Stomach (tissue), 9 donors: ENCODE data around the gene TUBA1B. TPM values are rescaled to one million over a fixed set of nuclear protein-coding genes. Genes with fewer than 3 reads are reported as not detected.
A peak's percentile ranks its signal among the peaks of the same experiment; 100 is the strongest.

Source experiments
- DNase-seq, 2 donors: peaks; one replicate each; pipeline versions ENCODE4 v3.0.0 to v3.0.0-alpha.2; 2013 to 2019
- H3K27ac ChIP-seq, 5 donors: fragments of 200-600 bp in 4 of 5; sonication (generic) in 4 of 5; one replicate each; pipeline ENCODE4 v1.5.1; 2013 to 2019; ENCODE audit warnings: mild to moderate bottlenecking in 1 of 5, moderate library complexity in 1 of 5
- H3K27me3 ChIP-seq, 3 donors: fragments of 200-600 bp; sonication (generic); one replicate each; pipeline ENCODE4 v1.5.1; 2017 to 2019; ENCODE audit warnings: mixed run types in 1 of 3
- H3K36me3 ChIP-seq, 4 donors: fragments of 200-600 bp; sonication (generic); 1 replicate in 3 of 4; 2 replicates in 1 of 4; pipeline ENCODE4 v1.5.1; 2016 to 2019
- H3K4me1 ChIP-seq, 4 donors: fragments of 200-600 bp; sonication (generic); one replicate each; pipeline ENCODE4 v1.5.1; 2016 to 2019
- H3K4me3 ChIP-seq, 4 donors: fragments of 200-600 bp; sonication (generic) in 3 of 4; one replicate each; pipeline ENCODE4 v1.5.1; 2016 to 2019; ENCODE audit warnings: mild to moderate bottlenecking in 1 of 4
- H3K9me3 ChIP-seq, 4 donors: fragments of 200-600 bp; sonication (generic); one replicate each; pipeline ENCODE4 v1.5.1; 2016 to 2019
- CTCF ChIP-seq, 7 experiments: fragments of 450-650 bp in 4 of 7; fragments of 200-600 bp in 3 of 7; sonication (generic) in 3 of 7; IDR thresholded peaks; one replicate each; pipeline ENCODE4 v1.5.1; 2016 to 2019; ENCODE audit warnings: antibody characterized with exemption in 7 of 7, control low read depth in 2 of 7, mild to moderate bottlenecking in 1 of 7
- EP300 ChIP-seq: sonication (generic); formaldehyde crosslinking; IDR thresholded peaks from one replicate; pipeline ENCODE4 v1.6.1; 2017; ENCODE audit warnings: antibody characterized with exemption
- POLR2A ChIP-seq, 4 donors: fragments of 450-650 bp; IDR thresholded peaks; one replicate each; pipeline ENCODE4 v1.6.1; 2016; ENCODE audit warnings: antibody characterized with exemption in 4 of 4, control low read depth in 2 of 4, mild to moderate bottlenecking in 1 of 4, moderate library complexity in 1 of 4
- POLR2AphosphoS5 ChIP-seq, 3 donors: sonication (generic); formaldehyde crosslinking; IDR thresholded peaks; one replicate each; pipeline ENCODE4 v1.6.1; 2016; ENCODE audit warnings: antibody characterized with exemption in 3 of 3
- WGBS, 5 donors: extraction: QIAGEN DNeasy Blood & Tissue Kit in 3 of 5; methylation state at CpG; one replicate each; pipeline versions ENCODE4 v1.1.5 to v1.1.7; 2013 to 2018; 5-methylcytosine and 5-hydroxymethylcytosine counted together
- intact Hi-C: fragments of 100-400 bp; cut with DNase I; formaldehyde crosslinking; loops from one replicate; pipeline ENCODE4 v1.15.1; 2023; ENCODE audit warnings: low total_unique reads
- polyA plus RNA-seq, 3 donors: library from polyadenylated mRNA; stranded (reverse); fragments of 200-250 nt; gene quantifications; one replicate each; pipeline ENCODE4 v1.2.3, GENCODE V29; 2013
- total RNA-seq, 5 donors: library from RNA; depleted of rRNA; stranded (reverse); fragments of >200 nt; gene quantifications; one replicate each; pipeline versions ENCODE4 v1.1.0 to v1.2.3, GENCODE V29; 2014 to 2016
- donor health status: healthy with polysubstance abuse.
- donor health status: Bipolar disorder and iron deficiency.
- donor health status: healthy.

TUBA1B gene
- total and polyA plus RNA-seq, 8 donors = 205 to 710 (median 390) TPM

- H3K27ac ChIP-seq = peak overlapping the region in 1 of 5 donors; percentile 21
- peak in 1 of 2 donors; percentile 66 for DNase-seq
Measured at GRCh38 chr12:49092086-49092815, 38.9 kb downstream of the TUBA1B start.

GRCh38 chr12:49091836-49092085 is 39.4 kb downstream of the TUBA1B start:
- peak overlapping the region in 3 of 4 donors; percentile 18 to 33 (median 23) for H3K4me3 ChIP-seq
- H3K27ac ChIP-seq = peak overlapping the region in 1 of 5 donors; percentile 21
- H3K36me3 ChIP-seq = peaks cover 0 to 4% (median 3%) of the 10 kb centered on the region in 4 donors
- WGBS, 5 donors = 1 to 6% (median 4%) methylated on average over 14 of the region's 14 CpGs
- DNase-seq = no peak
- no peaks in the 10 kb centered on the region for H3K9me3 ChIP-seq
- intact Hi-C loops = no loop called here
- peaks cover 30 to 70% (median 61%) of the 10 kb centered on the region in 3 donors for H3K27me3 ChIP-seq
- H3K4me1 ChIP-seq = peaks cover 43 to 73% (median 64%) of the 10 kb centered on the region in 4 donors
- TF ChIP-seq EP300 (no peak), POLR2AphosphoS5 (IDR thresholded peaks at IDR 0.05) (no peak), POLR2A (IDR thresholded peaks at IDR 0.05) (no peak)

More at GRCh38 chr12:49092086-49092815, 38.9 kb downstream of the TUBA1B start:
- no peak for TF ChIP-seq POLR2A (IDR thresholded peaks at IDR 0.05)
- TF ChIP-seq CTCF (IDR thresholded peaks at IDR 0.05) = no peak
- H3K4me1 ChIP-seq = peaks cover 43 to 73% (median 64%) of the 10 kb centered on the region in 4 donors
- H3K27me3 ChIP-seq = peaks cover 30 to 70% (median 61%) of the 10 kb centered on the region in 3 donors
- intact Hi-C loops = no loop called here
- WGBS, 5 donors = 2 to 8% (median 4%) methylated on average over 32 of the region's 32 CpGs
- H3K4me3 ChIP-seq = peak overlapping the region; percentile 18 to 33 (median 24)
- H3K9me3 ChIP-seq = no peaks in the 10 kb centered on the region
- peaks cover 4 to 9% (median 8%) of the 10 kb centered on the region in 4 donors for H3K36me3 ChIP-seq

- Histone ChIP-seq H3K4me1 (peaks cover 43 to 73% (median 64%) of the 10 kb centered on the region in 4 donors), H3K4me3 (peak overlapping the region in 3 of 4 donors; percentile 18 to 33 (median 23)), H3K36me3 (no peaks in the 10 kb centered on the region), H3K27ac (no peak overlapping the region), H3K9me3 (no peaks in the 10 kb centered on the region), H3K27me3 (peaks cover 30 to 70% (median 61%) of the 10 kb centered on the region in 3 donors)
- DNase-seq = no peak
- 18 to 39% (median 24%) methylated on average over 20 to 41 of the region's 41 CpGs for WGBS, 5 donors
- TF ChIP-seq POLR2AphosphoS5 (IDR thresholded peaks at IDR 0.05) (no peak), CTCF (IDR thresholded peaks at IDR 0.05) (no peak), POLR2A (IDR thresholded peaks at IDR 0.05) (no peak), EP300 (no peak)
- intact Hi-C loops = no loop called here
Measured at GRCh38 chr12:49091056-49091835, 39.9 kb downstream of the TUBA1B start.

- no peak for TF ChIP-seq POLR2AphosphoS5 (IDR thresholded peaks at IDR 0.05)
- TF ChIP-seq EP300 = no peak
- no peak for TF ChIP-seq POLR2A (IDR thresholded peaks at IDR 0.05)
- peak in 1 of 7 experiments; percentile 9 for TF ChIP-seq CTCF (IDR thresholded peaks at IDR 0.05)
- no peaks in the 10 kb centered on the region for H3K9me3 ChIP-seq
- 3 to 15% (median 3%) methylated on average over 29 to 88 of the region's 88 CpGs for WGBS, 5 donors
- no peaks in the 10 kb centered on the region for H3K36me3 ChIP-seq
- intact Hi-C loops = no loop called here
- H3K4me1 ChIP-seq = peaks cover 43 to 72% (median 64%) of the 10 kb centered on the region in 4 donors
- peaks cover 30 to 68% (median 61%) of the 10 kb centered on the region in 3 donors for H3K27me3 ChIP-seq
- H3K27ac ChIP-seq = peak overlapping the region in 1 of 5 donors; percentile 14
- peak; percentile 31 to 77 for DNase-seq
- H3K4me3 ChIP-seq = peak overlapping the region; percentile 29 to 55 (median 38)
Measured at GRCh38 chr12:49089821-49090773, 41.1 kb downstream of the TUBA1B start.
